K562 (cell line): Measurements from ENCODE around the gene PRAME. TPM values are rescaled to one million over a fixed set of nuclear protein-coding genes. Genes with fewer than 3 reads are reported as not detected.
"Not testable (repeated sequence)": the region's sequence is repeated elsewhere in the genome, so short reads cannot be mapped to it uniquely, and the experiment has no call there.

Experiments used
- ATAC-seq: fragments of 200-7000 bp; cut with Tn5 transposase; 3 replicates; pipeline ENCODE4 v1.9.1; 2020; ENCODE audit warnings: moderate library complexity
- BruUV-seq: library from RNA; stranded (reverse); fragments of 400-500 nt; replicated peaks from 2 replicates; lab custom pipeline; 2021; lab: Mats Ljungman, UMichigan
- CTCF ChIA-PET: fragments of 300-600 bp; formaldehyde crosslinking; extraction: SDS; loops from one replicate; lab custom pipeline; 2021; ENCODE audit warnings: low intra/inter-chr PET ratio; lab: Yijun Ruan, JAX
- POLR2A ChIA-PET: fragments of 300-600, 350-650 bp; sonication (Branson Sonifier 250); formaldehyde crosslinking; extraction: SDS; loops from one replicate; lab custom pipeline; 2021; ENCODE audit warnings: antibody characterized with exemption, inconsistent platforms; lab: Yijun Ruan, JAX
- DNase-seq, 4 experiments: peaks; one replicate each; pipeline versions ENCODE4 v3.0.0 to v3.0.0-alpha.2; 2011 to 2018; ENCODE audit warnings: low spot score in 3 of 4, mixed read lengths in 3 of 4; ENCODE audit errors: extremely low read depth in 1 of 4
- FAIRE-seq: peaks from 2 replicates; lab custom pipeline; 2011; peaks lifted over from hg19 to GRCh38; lab: Jason Lieb, UNC
- H2AFZ ChIP-seq: 2 replicates; pipeline ENCODE4 v1.6.0; 2011; ENCODE audit warnings: low read depth, low read length, control low read depth, inconsistent platforms
- H3K27ac ChIP-seq: fragments of 200-600 bp; 3 replicates; pipeline ENCODE4 v1.8.0; 2011; ENCODE audit warnings: low read depth, mild to moderate bottlenecking, control low read depth, inconsistent platforms, low read length, moderate library complexity, mixed read lengths; ENCODE audit errors: extremely low read depth
- H3K27me3 ChIP-seq, 2 experiments: fragments of 300-600 bp in 1 of 2; 2 replicates in 1 of 2; 3 replicates in 1 of 2; pipeline versions ENCODE4 v1.6.0 to v1.8.0; 2011; ENCODE audit warnings: inconsistent platforms in 2 of 2, low read length in 2 of 2, mild to moderate bottlenecking in 1 of 2, mixed read lengths in 1 of 2, moderate library complexity in 1 of 2; ENCODE audit not compliant: control insufficient read depth in 2 of 2, insufficient read depth in 2 of 2
- H3K36me3 ChIP-seq: fragments of 300-600 bp; 3 replicates; pipeline ENCODE4 v1.8.0; 2011; ENCODE audit warnings: mild to moderate bottlenecking, low read length, inconsistent platforms; ENCODE audit not compliant: control insufficient read depth, insufficient read depth
- H3K4me1 ChIP-seq, 2 experiments: fragments of 200-600 bp in 1 of 2; replicated peaks in 1 of 2; 2 replicates in 1 of 2; 3 replicates in 1 of 2; pipeline versions ENCODE4 v1.5.1 to v1.8.0; 2011; ENCODE audit warnings: inconsistent platforms in 2 of 2, low read length in 2 of 2, mild to moderate bottlenecking in 1 of 2, mixed read lengths in 1 of 2, moderate library complexity in 1 of 2; ENCODE audit not compliant: control insufficient read depth in 2 of 2, insufficient read depth in 2 of 2
- H3K4me2 ChIP-seq: 2 replicates; pipeline ENCODE4 v1.6.1; 2011; ENCODE audit warnings: low read length, control low read depth, inconsistent platforms, mixed read lengths; ENCODE audit not compliant: insufficient read depth
- H3K4me3 ChIP-seq: fragments of 200-600 bp; sonication (generic), shearing (Covaris generic); 2 replicates; pipeline ENCODE4 v1.5.1; 2016; ENCODE audit warnings: control low read depth, inconsistent platforms
- H3K79me2 ChIP-seq: fragments of 200-600 bp; 3 replicates; pipeline ENCODE4 v1.8.0; 2011; ENCODE audit warnings: low read length, inconsistent platforms; ENCODE audit not compliant: control insufficient read depth, insufficient read depth
- H3K9ac ChIP-seq, 2 experiments: 2 replicates each; pipeline versions ENCODE4 v1.6.0 to v1.6.1; 2011; ENCODE audit warnings: low read depth in 2 of 2, low read length in 2 of 2, control low read depth in 1 of 2, inconsistent platforms in 1 of 2, mild to moderate bottlenecking in 1 of 2, mixed read lengths in 1 of 2; ENCODE audit not compliant: insufficient read depth in 1 of 2
- H3K9me1 ChIP-seq: one replicate; pipeline ENCODE4 v1.6.0; 2011; ENCODE audit warnings: inconsistent platforms, mild to moderate bottlenecking, low read length, moderate library complexity; ENCODE audit not compliant: control insufficient read depth, insufficient read depth
- H3K9me3 ChIP-seq: replicated peaks from 2 replicates; pipeline ENCODE4 v1.5.1; 2011; ENCODE audit warnings: low read depth, low read length, inconsistent platforms; ENCODE audit not compliant: control insufficient read depth, insufficient read depth
- H4K20me1 ChIP-seq: replicated peaks from 2 replicates; pipeline ENCODE4 v1.6.1; 2011; ENCODE audit warnings: low read length, inconsistent platforms, mixed read lengths; ENCODE audit not compliant: control insufficient read depth, insufficient read depth
- ADNP ChIP-seq: fragments of 200-800 bp; sonication (Bioruptor generic); IDR thresholded peaks from 2 replicates; pipeline ENCODE4 v1.6.1; 2016; ENCODE audit warnings: missing genetic modification characterization, missing compliant biosample characterization
- ETV6 ChIP-seq, 3 experiments: fragments of 150-350 bp in 1 of 3; sonication (generic) in 1 of 3; formaldehyde crosslinking in 1 of 3; IDR thresholded peaks; 2 replicates each; pipeline versions ENCODE4 v1.6.1 to v1.8.0; 2014 to 2022; ENCODE audit warnings: borderline replicate concordance in 2 of 3, low read depth in 2 of 3, antibody characterized with exemption in 1 of 3, low read length in 1 of 3, mild to moderate bottlenecking in 1 of 3, missing genetic modification reagents in 1 of 3
- FOXK1 ChIP-seq: sonication (generic); formaldehyde crosslinking; IDR thresholded peaks from 2 replicates; pipeline ENCODE4 v1.8.0; 2022; ENCODE audit warnings: missing genetic modification reagents, mild to moderate bottlenecking, borderline replicate concordance
- NR2F6 ChIP-seq: fragments of 450-650 bp; formaldehyde crosslinking; IDR thresholded peaks from 2 replicates; pipeline ENCODE4 v1.4.0; 2020; ENCODE audit warnings: mild to moderate bottlenecking
- RFX5 ChIP-seq: IDR thresholded peaks from 2 replicates; pipeline ENCODE4 v1.6.1; 2011; ENCODE audit warnings: low read depth, mild to moderate bottlenecking, improper control_type of control experiment, low read length
- SMAD3 ChIP-seq: fragments of 450-650 bp; formaldehyde crosslinking; conservative IDR thresholded peaks from 2 replicates; pipeline ENCODE4 v1.4.0; 2020; ENCODE audit warnings: mild to moderate bottlenecking
- ZBTB26 ChIP-seq: fragments of 450-650 bp; formaldehyde crosslinking; IDR thresholded peaks from 2 replicates; pipeline ENCODE4 v1.4.0; 2022; ENCODE audit warnings: missing genetic modification characterization
- ZNF445 ChIP-seq: fragments of 250-450 bp; sonication (Bioruptor Pico); IDR thresholded peaks from 2 replicates; pipeline ENCODE4 v1.4.0; 2020; ENCODE audit warnings: low read depth, mild to moderate bottlenecking, moderate library complexity
- ZNF707 ChIP-seq: fragments of 250-450 bp; sonication (Bioruptor Pico); conservative IDR thresholded peaks from 2 replicates; pipeline ENCODE4 v1.8.0; 2022; ENCODE audit warnings: inconsistent platforms, mild to moderate bottlenecking, moderate library complexity
- ZNF830 ChIP-seq: fragments of 250-450 bp; sonication (Bioruptor Pico); IDR thresholded peaks from 2 replicates; pipeline ENCODE4 v1.5.0; 2021; ENCODE audit warnings: mild to moderate bottlenecking
- WGBS: fragments of 100-300 bp; shearing (Covaris generic); methylation state at CpG from one replicate; pipeline ENCODE4 v1.1.6; 2016; ENCODE audit warnings: low coverage, mixed read lengths; ENCODE audit not compliant: insufficient coverage; ENCODE audit errors: missing lambda C conversion rate; 5-methylcytosine and 5-hydroxymethylcytosine counted together
- in situ Hi-C: fragments of 300-500 bp; cut with MboI; formaldehyde crosslinking; loops from 4 replicates; pipeline ENCODE4 v1.15.0; 2018; ENCODE audit warnings: inconsistent platforms, mixed read lengths
- intact Hi-C: fragments of 100-400 bp; cut with micrococcal nuclease; formaldehyde crosslinking; loops from 2 replicates; pipeline ENCODE4 v1.14.2; 2022
- polyA plus RNA-seq, 8 experiments: library from polyadenylated mRNA; depleted of rRNA in 4 of 8; stranded (reverse) in 5 of 8; unstranded in 3 of 8; fragments of >200 nt; fragmentation: Nextera tagmentation in 2 of 8; fragmentation: Illumina TruSeq in 1 of 8; extraction: Ambion mirVana in 2 of 8; extraction: Trizol in 1 of 8; gene quantifications; 2 replicates each; pipeline versions ENCODE4 v1.2.1 to v1.2.3, GENCODE V29; 2011 to 2014; ENCODE audit warnings: inconsistent platforms in 1 of 8, missing spikeins in 1 of 8
- total RNA-seq, 7 experiments: library from RNA; depleted of rRNA in 6 of 7; stranded (reverse); fragments of >200 nt in 6 of 7; fragmentation: Illumina TruSeq in 2 of 7; extraction: Trizol in 2 of 7; gene quantifications; 2 replicates each; pipeline versions ENCODE4 v1.2.1 to v1.2.3, GENCODE V29; 2011 to 2021; ENCODE audit warnings: low replicate concordance in 1 of 7
- TF ChIP-seq, protein P1 (sequence below): fragments of 250-450 bp; sonication (Bioruptor Pico); IDR thresholded peaks from 2 replicates; pipeline ENCODE4 v1.4.0; 2020
- TF ChIP-seq, protein P2 (sequence below): fragments of 450-650 bp; formaldehyde crosslinking; IDR thresholded peaks from 2 replicates; pipeline ENCODE4 v1.4.0; 2022; ENCODE audit warnings: missing genetic modification characterization
- TF ChIP-seq, protein P3 (sequence below): fragments of 450-650 bp; formaldehyde crosslinking; IDR thresholded peaks from 2 replicates; pipeline ENCODE4 v1.4.0; 2020; ENCODE audit warnings: mild to moderate bottlenecking, mixed read lengths

Gene PRAME
- total and polyA plus RNA-seq, 9 of the 15 experiments (the other 6 are each of a cell fraction or from before 2014, with no cell fraction given), result 662 to 2,141 (median 1,142) TPM

DNA sequence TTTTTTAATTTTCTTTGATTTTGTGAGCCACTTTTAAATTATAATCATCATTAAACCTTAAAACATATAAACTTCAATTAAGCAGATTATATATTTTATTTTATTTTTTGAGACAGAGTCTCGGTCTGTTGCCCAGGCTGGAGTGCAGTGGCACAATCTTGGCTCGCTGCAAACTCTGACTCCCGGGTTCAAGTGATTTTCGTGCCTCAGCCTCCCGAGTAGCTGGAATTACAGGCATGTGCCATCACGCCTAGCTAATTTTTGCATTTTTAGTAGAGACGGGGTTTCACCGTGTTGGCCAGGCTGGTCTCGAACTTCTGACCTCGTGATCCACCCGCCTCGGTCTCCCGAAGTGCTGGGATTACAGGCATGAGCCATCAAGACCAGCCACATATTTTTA, 22.5 kb upstream of the PRAME start:
- intact Hi-C loops; DNase-seq; H3K4me3 ChIP-seq; H3K9ac ChIP-seq; H2AFZ ChIP-seq; H3K79me2 ChIP-seq; H3K4me1 ChIP-seq; FAIRE-seq; in situ Hi-C loops; H3K27ac ChIP-seq; H3K9me3 ChIP-seq; H4K20me1 ChIP-seq; BruUV-seq; ATAC-seq; H3K4me2 ChIP-seq; H3K9me1 ChIP-seq; H3K36me3 ChIP-seq; TF ChIP-seq ETV6 (IDR thresholded peaks at IDR 0.05; ENCODE audit: borderline replicate concordance in 1 of 2, low read depth in 2 of 2, low read length in 1 of 2): not testable (repeated sequence)
- POLR2A ChIA-PET, result interaction anchor here (0.7 to 4.6 kb wide), 10 partner anchors 10 to 133 kb away, joined by 3 to 29 read pairs (median 5); partner anchors contain the start of genes PRAME and ZNF280B
- peaks cover 37 to 39% of the 10 kb centered on the region in 2 experiments for H3K27me3 ChIP-seq
- 2% methylated on average over 13 of the region's 13 CpGs for WGBS
- CTCF ChIA-PET, result interaction anchor here (2.1 kb wide), 1 partner anchor 117 kb away, joined by 10 read pairs; no protein-coding TSS in a partner anchor
- TF ChIP-seq FOXK1 (CRISPR knock-in tag) (peak; percentile 73; the same call in 1 of the 2 replicates), ZNF830 (CRISPR knock-in tag) (0 out of 2 replicates have a peak, but pooled peaks have one; percentile 70), NR2F6 (CRISPR knock-in tag) (0 out of 2 replicates have a peak, but pooled peaks have one; percentile 34), ZBTB26 (0 out of 2 replicates have a peak, but pooled peaks have one; percentile 21), ADNP (peak; percentile 70; the same call in 1 of the 2 replicates), SMAD3 (CRISPR knock-in tag) (0 out of 2 replicates have a peak, but pooled peaks have one; percentile 14), ZNF445 (CRISPR knock-in tag) (peak; percentile 27; the same call in 1 of the 2 replicates), ZNF707 (CRISPR knock-in tag) (0 out of 2 replicates have a peak, but pooled peaks have one; percentile 49), RFX5 (0 out of 2 replicates have a peak, but pooled peaks have one; percentile 34), ETV6 (CRISPR knock-in tag; IDR thresholded peaks at IDR 0.05; ENCODE audit: borderline replicate concordance) (0 out of 2 replicates have a peak, but pooled peaks have one; percentile 46)
- TF ChIP-seq, protein P1, sequence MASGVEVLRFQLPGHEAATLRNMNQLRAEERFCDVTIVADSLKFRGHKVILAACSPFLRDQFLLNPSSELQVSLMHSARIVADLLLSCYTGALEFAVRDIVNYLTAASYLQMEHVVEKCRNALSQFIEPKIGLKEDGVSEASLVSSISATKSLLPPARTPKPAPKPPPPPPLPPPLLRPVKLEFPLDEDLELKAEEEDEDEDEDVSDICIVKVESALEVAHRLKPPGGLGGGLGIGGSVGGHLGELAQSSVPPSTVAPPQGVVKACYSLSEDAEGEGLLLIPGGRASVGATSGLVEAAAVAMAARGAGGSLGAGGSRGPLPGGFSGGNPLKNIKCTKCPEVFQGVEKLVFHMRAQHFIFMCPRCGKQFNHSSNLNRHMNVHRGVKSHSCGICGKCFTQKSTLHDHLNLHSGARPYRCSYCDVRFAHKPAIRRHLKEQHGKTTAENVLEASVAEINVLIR (CRISPR knock-in tag), result peak; percentile 27; the same call in 1 of the 2 replicates
- TF ChIP-seq, protein P2, sequence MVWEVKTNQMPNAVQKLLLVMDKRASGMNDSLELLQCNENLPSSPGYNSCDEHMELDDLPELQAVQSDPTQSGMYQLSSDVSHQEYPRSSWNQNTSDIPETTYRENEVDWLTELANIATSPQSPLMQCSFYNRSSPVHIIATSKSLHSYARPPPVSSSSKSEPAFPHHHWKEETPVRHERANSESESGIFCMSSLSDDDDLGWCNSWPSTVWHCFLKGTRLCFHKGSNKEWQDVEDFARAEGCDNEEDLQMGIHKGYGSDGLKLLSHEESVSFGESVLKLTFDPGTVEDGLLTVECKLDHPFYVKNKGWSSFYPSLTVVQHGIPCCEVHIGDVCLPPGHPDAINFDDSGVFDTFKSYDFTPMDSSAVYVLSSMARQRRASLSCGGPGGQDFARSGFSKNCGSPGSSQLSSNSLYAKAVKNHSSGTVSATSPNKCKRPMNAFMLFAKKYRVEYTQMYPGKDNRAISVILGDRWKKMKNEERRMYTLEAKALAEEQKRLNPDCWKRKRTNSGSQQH (CRISPR knock-in tag), result 0 out of 2 replicates have a peak, but pooled peaks have one; percentile 30
- TF ChIP-seq, protein P3, sequence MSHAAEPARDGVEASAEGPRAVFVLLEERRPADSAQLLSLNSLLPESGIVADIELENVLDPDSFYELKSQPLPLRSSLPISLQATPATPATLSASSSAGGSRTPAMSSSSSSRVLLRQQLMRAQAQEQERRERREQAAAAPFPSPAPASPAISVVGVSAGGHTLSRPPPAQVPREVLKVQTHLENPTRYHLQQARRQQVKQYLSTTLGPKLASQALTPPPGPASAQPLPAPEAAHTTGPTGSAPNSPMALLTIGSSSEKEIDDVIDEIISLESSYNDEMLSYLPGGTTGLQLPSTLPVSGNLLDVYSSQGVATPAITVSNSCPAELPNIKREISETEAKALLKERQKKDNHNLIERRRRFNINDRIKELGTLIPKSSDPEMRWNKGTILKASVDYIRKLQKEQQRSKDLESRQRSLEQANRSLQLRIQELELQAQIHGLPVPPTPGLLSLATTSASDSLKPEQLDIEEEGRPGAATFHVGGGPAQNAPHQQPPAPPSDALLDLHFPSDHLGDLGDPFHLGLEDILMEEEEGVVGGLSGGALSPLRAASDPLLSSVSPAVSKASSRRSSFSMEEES, result peak; percentile 60
